K562 (cell line): Measurements from ENCODE around the gene NLRC3. TPM values are rescaled to one million over a fixed set of nuclear protein-coding genes. Genes with fewer than 3 reads are reported as not detected.

Experiments
- ATAC-seq: fragments of 200-7000 bp; cut with Tn5 transposase; 3 replicates; pipeline ENCODE4 v1.9.1; 2020; ENCODE audit warnings: moderate library complexity
- BruUV-seq: library from RNA; stranded (reverse); fragments of 400-500 nt; replicated peaks from 2 replicates; lab custom pipeline; 2021; lab: Mats Ljungman, UMichigan
- CTCF ChIA-PET: fragments of 300-600 bp; formaldehyde crosslinking; extraction: SDS; loops from one replicate; lab custom pipeline; 2021; ENCODE audit warnings: low intra/inter-chr PET ratio; lab: Yijun Ruan, JAX
- POLR2A ChIA-PET: fragments of 300-600, 350-650 bp; sonication (Branson Sonifier 250); formaldehyde crosslinking; extraction: SDS; loops from one replicate; lab custom pipeline; 2021; ENCODE audit warnings: antibody characterized with exemption, inconsistent platforms; lab: Yijun Ruan, JAX
- DNase-seq, 4 experiments: peaks; one replicate each; pipeline versions ENCODE4 v3.0.0 to v3.0.0-alpha.2; 2011 to 2018; ENCODE audit warnings: low spot score in 3 of 4, mixed read lengths in 3 of 4; ENCODE audit errors: extremely low read depth in 1 of 4
- FAIRE-seq: peaks from 2 replicates; lab custom pipeline; 2011; peaks lifted over from hg19 to GRCh38; lab: Jason Lieb, UNC
- H2AFZ ChIP-seq: 2 replicates; pipeline ENCODE4 v1.6.0; 2011; ENCODE audit warnings: low read depth, low read length, control low read depth, inconsistent platforms
- H3K27ac ChIP-seq: fragments of 200-600 bp; 3 replicates; pipeline ENCODE4 v1.8.0; 2011; ENCODE audit warnings: low read depth, mild to moderate bottlenecking, control low read depth, inconsistent platforms, low read length, moderate library complexity, mixed read lengths; ENCODE audit errors: extremely low read depth
- H3K27me3 ChIP-seq, 2 experiments: fragments of 300-600 bp in 1 of 2; 2 replicates in 1 of 2; 3 replicates in 1 of 2; pipeline versions ENCODE4 v1.6.0 to v1.8.0; 2011; ENCODE audit warnings: inconsistent platforms in 2 of 2, low read length in 2 of 2, mild to moderate bottlenecking in 1 of 2, mixed read lengths in 1 of 2, moderate library complexity in 1 of 2; ENCODE audit not compliant: control insufficient read depth in 2 of 2, insufficient read depth in 2 of 2
- H3K36me3 ChIP-seq: fragments of 300-600 bp; 3 replicates; pipeline ENCODE4 v1.8.0; 2011; ENCODE audit warnings: mild to moderate bottlenecking, low read length, inconsistent platforms; ENCODE audit not compliant: control insufficient read depth, insufficient read depth
- H3K4me1 ChIP-seq, 2 experiments: fragments of 200-600 bp in 1 of 2; replicated peaks in 1 of 2; 2 replicates in 1 of 2; 3 replicates in 1 of 2; pipeline versions ENCODE4 v1.5.1 to v1.8.0; 2011; ENCODE audit warnings: inconsistent platforms in 2 of 2, low read length in 2 of 2, mild to moderate bottlenecking in 1 of 2, mixed read lengths in 1 of 2, moderate library complexity in 1 of 2; ENCODE audit not compliant: control insufficient read depth in 2 of 2, insufficient read depth in 2 of 2
- H3K4me2 ChIP-seq: 2 replicates; pipeline ENCODE4 v1.6.1; 2011; ENCODE audit warnings: low read length, control low read depth, inconsistent platforms, mixed read lengths; ENCODE audit not compliant: insufficient read depth
- H3K4me3 ChIP-seq: fragments of 200-600 bp; sonication (generic), shearing (Covaris generic); 2 replicates; pipeline ENCODE4 v1.5.1; 2016; ENCODE audit warnings: control low read depth, inconsistent platforms
- H3K79me2 ChIP-seq: fragments of 200-600 bp; 3 replicates; pipeline ENCODE4 v1.8.0; 2011; ENCODE audit warnings: low read length, inconsistent platforms; ENCODE audit not compliant: control insufficient read depth, insufficient read depth
- H3K9ac ChIP-seq, 2 experiments: 2 replicates each; pipeline versions ENCODE4 v1.6.0 to v1.6.1; 2011; ENCODE audit warnings: low read depth in 2 of 2, low read length in 2 of 2, control low read depth in 1 of 2, inconsistent platforms in 1 of 2, mild to moderate bottlenecking in 1 of 2, mixed read lengths in 1 of 2; ENCODE audit not compliant: insufficient read depth in 1 of 2
- H3K9me1 ChIP-seq: one replicate; pipeline ENCODE4 v1.6.0; 2011; ENCODE audit warnings: inconsistent platforms, mild to moderate bottlenecking, low read length, moderate library complexity; ENCODE audit not compliant: control insufficient read depth, insufficient read depth
- H3K9me3 ChIP-seq: replicated peaks from 2 replicates; pipeline ENCODE4 v1.5.1; 2011; ENCODE audit warnings: low read depth, low read length, inconsistent platforms; ENCODE audit not compliant: control insufficient read depth, insufficient read depth
- H4K20me1 ChIP-seq: replicated peaks from 2 replicates; pipeline ENCODE4 v1.6.1; 2011; ENCODE audit warnings: low read length, inconsistent platforms, mixed read lengths; ENCODE audit not compliant: control insufficient read depth, insufficient read depth
- NBN ChIP-seq: fragments of 450-650 bp; IDR thresholded peaks from 2 replicates; pipeline ENCODE4 v1.6.1; 2016; ENCODE audit warnings: low read depth, mild to moderate bottlenecking
- PHB2 ChIP-seq: fragments of 450-650 bp; IDR thresholded peaks from 2 replicates; pipeline ENCODE4 v1.6.1; 2017; ENCODE audit warnings: low read depth
- TOE1 ChIP-seq, 2 experiments: fragments of 450-650 bp in 1 of 2; sonication (generic) in 1 of 2; formaldehyde crosslinking in 1 of 2; IDR thresholded peaks; 2 replicates each; pipeline versions ENCODE4 v1.7.1 to v1.8.0; 2016 to 2022; ENCODE audit warnings: borderline replicate concordance in 2 of 2, mild to moderate bottlenecking in 2 of 2, antibody characterized with exemption in 1 of 2, inconsistent platforms in 1 of 2, low read depth in 1 of 2, missing genetic modification reagents in 1 of 2, moderate library complexity in 1 of 2
- ZBTB7A ChIP-seq: IDR thresholded peaks from 2 replicates; pipeline ENCODE4 v1.6.1; 2011; ENCODE audit warnings: low read depth, mild to moderate bottlenecking, low read length, moderate library complexity, borderline replicate concordance; ENCODE audit not compliant: control insufficient read depth
- WGBS: fragments of 100-300 bp; shearing (Covaris generic); methylation state at CpG from one replicate; pipeline ENCODE4 v1.1.6; 2016; ENCODE audit warnings: low coverage, mixed read lengths; ENCODE audit not compliant: insufficient coverage; ENCODE audit errors: missing lambda C conversion rate; 5-methylcytosine and 5-hydroxymethylcytosine counted together
- in situ Hi-C: fragments of 300-500 bp; cut with MboI; formaldehyde crosslinking; loops from 4 replicates; pipeline ENCODE4 v1.15.0; 2018; ENCODE audit warnings: inconsistent platforms, mixed read lengths
- intact Hi-C: fragments of 100-400 bp; cut with micrococcal nuclease; formaldehyde crosslinking; loops from 2 replicates; pipeline ENCODE4 v1.14.2; 2022
- polyA plus RNA-seq, 8 experiments: library from polyadenylated mRNA; depleted of rRNA in 4 of 8; stranded (reverse) in 5 of 8; unstranded in 3 of 8; fragments of >200 nt; fragmentation: Nextera tagmentation in 2 of 8; fragmentation: Illumina TruSeq in 1 of 8; extraction: Ambion mirVana in 2 of 8; extraction: Trizol in 1 of 8; gene quantifications; 2 replicates each; pipeline versions ENCODE4 v1.2.1 to v1.2.3, GENCODE V29; 2011 to 2014; ENCODE audit warnings: inconsistent platforms in 1 of 8, missing spikeins in 1 of 8
- total RNA-seq, 7 experiments: library from RNA; depleted of rRNA in 6 of 7; stranded (reverse); fragments of >200 nt in 6 of 7; fragmentation: Illumina TruSeq in 2 of 7; extraction: Trizol in 2 of 7; gene quantifications; 2 replicates each; pipeline versions ENCODE4 v1.2.1 to v1.2.3, GENCODE V29; 2011 to 2021; ENCODE audit warnings: low replicate concordance in 1 of 7
- TF ChIP-seq, protein P1 (sequence below): fragments of 450-650 bp; formaldehyde crosslinking; conservative IDR thresholded peaks from 2 replicates; pipeline ENCODE4 v1.4.0; 2022; ENCODE audit warnings: mild to moderate bottlenecking, missing genetic modification characterization
- TF ChIP-seq, protein P2 (sequence below), 2 experiments: fragments of 450-650 bp; IDR thresholded peaks; 2 replicates each; pipeline ENCODE4 v1.6.1; 2016; ENCODE audit warnings: mild to moderate bottlenecking in 2 of 2, borderline replicate concordance in 1 of 2, low read depth in 1 of 2, moderate library complexity in 1 of 2

Gene NLRC3
- total and polyA plus RNA-seq, 9 of the 15 experiments (the other 6 are each of a cell fraction or from before 2014, with no cell fraction given), result 0.03 to 0.13 (median 0.03) TPM; not detected in 4

DNA sequence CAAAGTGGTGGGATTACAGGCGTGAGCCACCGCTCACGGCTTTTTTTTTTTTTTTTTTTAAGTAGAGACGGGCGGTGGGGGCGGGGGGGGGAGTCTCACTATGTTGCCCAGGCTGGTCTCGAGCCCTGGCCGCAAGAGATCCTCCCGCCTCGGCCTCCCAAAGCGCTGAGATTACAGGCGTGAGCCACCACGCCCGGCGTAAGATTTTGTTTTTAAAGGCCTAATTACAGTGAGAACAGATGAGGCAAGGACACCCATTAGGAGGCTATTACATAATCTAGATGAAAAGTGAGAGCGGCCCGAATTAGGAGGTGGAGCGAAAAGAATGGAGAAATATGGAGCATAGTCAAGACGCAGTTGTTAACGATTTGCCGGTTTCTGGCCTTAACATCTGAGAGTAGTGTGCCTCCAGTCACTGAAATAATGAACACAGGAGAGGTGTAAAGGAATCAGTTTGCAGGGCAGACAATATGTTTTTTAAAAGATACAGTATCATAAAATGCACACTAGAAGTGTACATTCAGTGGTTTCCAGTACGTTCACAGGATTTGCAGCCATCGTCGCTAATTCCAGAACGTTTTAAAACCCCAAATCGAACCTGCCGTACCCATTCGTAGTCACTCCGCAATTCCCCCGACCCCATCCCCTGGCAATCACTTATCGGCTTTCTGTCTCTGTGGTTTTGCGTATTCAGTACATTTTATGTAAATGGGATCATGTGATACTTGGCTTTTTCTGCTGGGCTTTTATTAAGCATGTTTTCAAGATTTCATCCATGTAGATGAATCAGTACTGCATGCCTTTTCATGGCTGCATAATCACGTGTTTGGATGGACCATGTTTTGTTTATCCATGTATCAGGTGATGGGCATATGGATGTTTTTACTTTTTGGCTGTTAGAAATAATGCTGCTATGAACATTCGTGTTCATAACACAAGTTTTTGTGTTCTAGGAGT is 35.6 kb upstream of the NLRC3 start:
- Histone ChIP-seq H3K9me3 (no peaks in the 10 kb centered on the region), H3K27me3 (no peaks in the 10 kb centered on the region), H3K4me2 (peak overlapping the region; percentile 89), H4K20me1 (no peaks in the 10 kb centered on the region), H3K9ac (peak overlapping the region; percentile 85 to 95), H3K4me3 (peak overlapping the region; percentile 96), H3K9me1 (no peaks in the 10 kb centered on the region), H3K27ac (peak overlapping the region; percentile 84), H3K79me2 (peaks cover 60% of the 10 kb centered on the region), H3K36me3 (peaks cover 10% of the 10 kb centered on the region; the same call in 2 of the 3 replicates), H3K4me1 (peaks cover 21 to 28% of the 10 kb centered on the region in 2 experiments; a peak in 4 of 5 replicates), H2AFZ (peak overlapping the region; percentile 25; the same call in 1 of the 2 replicates)
- FAIRE-seq (peak; percentile 55), ATAC-seq (peak; percentile 8), DNase-seq (peak in 2 of 4 experiments; percentile 9 to 47)
- intact Hi-C loops (no loop called here), in situ Hi-C loops (no loop called here)
- BruUV-seq, result no TSS peak
- ChIA-PET POLR2A (interaction anchor here (0.7 kb wide), 1 partner anchor 291 kb away, joined by 3 read pairs; no protein-coding TSS in a partner anchor), CTCF (no interaction called here)
- WGBS, result 3% methylated on average over 28 of the region's 34 CpGs
- TF ChIP-seq NBN (0 out of 2 replicates have a peak, but pooled peaks have one; percentile 40), TOE1 (IDR thresholded peaks at IDR 0.05; ENCODE audit: borderline replicate concordance) (peak; percentile 83), TOE1 (CRISPR knock-in tag; IDR thresholded peaks at IDR 0.05; ENCODE audit: borderline replicate concordance, low read depth) (no peak), ZBTB7A (no peak), PHB2 (0 out of 2 replicates have a peak, but pooled peaks have one; percentile 5)
- TF ChIP-seq, protein P1, sequence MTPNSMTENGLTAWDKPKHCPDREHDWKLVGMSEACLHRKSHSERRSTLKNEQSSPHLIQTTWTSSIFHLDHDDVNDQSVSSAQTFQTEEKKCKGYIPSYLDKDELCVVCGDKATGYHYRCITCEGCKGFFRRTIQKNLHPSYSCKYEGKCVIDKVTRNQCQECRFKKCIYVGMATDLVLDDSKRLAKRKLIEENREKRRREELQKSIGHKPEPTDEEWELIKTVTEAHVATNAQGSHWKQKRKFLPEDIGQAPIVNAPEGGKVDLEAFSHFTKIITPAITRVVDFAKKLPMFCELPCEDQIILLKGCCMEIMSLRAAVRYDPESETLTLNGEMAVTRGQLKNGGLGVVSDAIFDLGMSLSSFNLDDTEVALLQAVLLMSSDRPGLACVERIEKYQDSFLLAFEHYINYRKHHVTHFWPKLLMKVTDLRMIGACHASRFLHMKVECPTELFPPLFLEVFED (CRISPR knock-in tag), result no peak
- TF ChIP-seq, protein P2, sequence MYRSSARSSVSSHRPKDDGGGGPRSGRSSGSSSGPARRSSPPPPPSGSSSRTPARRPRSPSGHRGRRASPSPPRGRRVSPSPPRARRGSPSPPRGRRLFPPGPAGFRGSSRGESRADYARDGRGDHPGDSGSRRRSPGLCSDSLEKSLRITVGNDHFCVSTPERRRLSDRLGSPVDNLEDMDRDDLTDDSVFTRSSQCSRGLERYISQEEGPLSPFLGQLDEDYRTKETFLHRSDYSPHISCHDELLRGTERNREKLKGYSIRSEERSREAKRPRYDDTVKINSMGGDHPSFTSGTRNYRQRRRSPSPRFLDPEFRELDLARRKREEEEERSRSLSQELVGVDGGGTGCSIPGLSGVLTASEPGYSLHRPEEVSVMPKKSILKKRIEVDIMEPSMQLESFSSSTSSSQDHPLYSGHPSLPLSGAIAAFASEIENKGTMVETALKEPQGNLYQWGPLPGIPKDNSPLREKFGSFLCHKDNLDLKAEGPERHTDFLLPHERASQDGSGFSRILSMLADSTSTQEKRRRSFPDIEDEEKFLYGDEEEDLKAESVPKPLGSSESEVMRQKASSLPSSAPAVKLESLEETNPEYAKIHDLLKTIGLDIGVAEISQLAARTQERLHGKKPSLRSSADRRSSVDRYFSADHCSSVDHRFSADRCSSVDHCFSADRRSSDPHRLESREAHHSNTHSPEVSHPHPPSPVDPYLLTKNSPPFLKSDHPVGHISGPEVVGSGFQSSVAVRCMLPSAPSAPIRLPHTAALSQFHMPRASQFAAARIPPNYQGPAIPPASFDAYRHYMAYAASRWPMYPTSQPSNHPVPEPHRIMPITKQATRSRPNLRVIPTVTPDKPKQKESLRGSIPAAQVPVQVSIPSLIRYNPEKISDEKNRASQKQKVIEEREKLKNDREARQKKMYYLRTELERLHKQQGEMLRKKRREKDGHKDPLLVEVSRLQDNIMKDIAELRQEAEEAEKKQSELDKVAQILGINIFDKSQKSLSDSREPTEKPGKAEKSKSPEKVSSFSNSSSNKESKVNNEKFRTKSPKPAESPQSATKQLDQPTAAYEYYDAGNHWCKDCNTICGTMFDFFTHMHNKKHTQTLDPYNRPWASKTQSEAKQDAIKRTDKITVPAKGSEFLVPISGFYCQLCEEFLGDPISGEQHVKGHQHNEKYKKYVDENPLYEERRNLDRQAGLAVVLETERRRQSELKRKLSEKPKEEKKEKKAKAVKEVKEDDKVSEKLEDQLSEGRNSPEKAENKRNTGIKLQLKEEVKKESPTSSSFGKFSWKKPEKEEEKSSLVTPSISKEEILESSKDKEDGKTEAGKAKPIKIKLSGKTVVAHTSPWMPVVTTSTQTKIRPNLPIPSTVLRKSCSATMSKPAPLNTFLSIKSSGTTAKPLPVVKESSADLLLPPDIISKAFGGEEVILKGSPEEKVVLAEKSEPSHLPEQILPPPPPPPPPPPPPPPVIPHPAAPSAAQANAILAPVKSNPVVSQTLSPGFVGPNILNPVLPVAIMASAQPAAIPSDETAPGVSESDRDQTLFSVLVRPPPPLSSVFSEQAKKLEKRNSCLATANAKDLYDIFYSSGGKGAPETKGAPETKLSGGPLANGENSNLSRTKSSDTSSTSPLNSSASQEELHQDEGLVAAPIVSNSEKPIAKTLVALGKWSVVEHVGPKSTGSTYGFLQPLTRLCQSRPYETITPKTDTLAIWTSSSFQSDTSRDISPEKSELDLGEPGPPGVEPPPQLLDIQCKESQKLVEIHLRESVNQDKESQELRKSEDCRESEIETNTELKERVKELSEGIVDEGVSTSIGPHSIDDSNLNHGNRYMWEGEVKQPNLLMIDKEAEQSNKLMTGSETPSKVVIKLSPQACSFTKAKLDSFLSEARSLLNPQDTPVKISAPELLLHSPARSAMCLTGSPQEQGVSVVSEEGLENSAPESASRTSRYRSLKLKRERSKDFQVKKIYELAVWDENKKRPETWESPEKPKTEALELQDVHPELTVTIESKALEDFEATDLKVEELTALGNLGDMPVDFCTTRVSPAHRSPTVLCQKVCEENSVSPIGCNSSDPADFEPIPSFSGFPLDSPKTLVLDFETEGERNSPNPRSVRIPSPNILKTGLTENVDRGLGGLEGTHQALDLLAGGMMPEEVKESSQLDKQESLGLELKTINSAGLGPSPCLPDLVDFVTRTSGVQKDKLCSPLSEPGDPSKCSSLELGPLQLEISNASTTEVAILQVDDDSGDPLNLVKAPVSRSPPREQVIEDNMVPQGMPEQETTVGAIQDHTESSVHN (IDR thresholded peaks at IDR 0.05; ENCODE audit: borderline replicate concordance in 1 of 2, low read depth in 1 of 2), result no peak
